GM15510 (cell line): Measurements from ENCODE around the gene IGF2R.

Experiments
- POLR2A ChIP-seq: IDR thresholded peaks from 3 replicates; pipeline ENCODE4 v1.6.1; 2011; ENCODE audit warnings: borderline replicate concordance; ENCODE audit not compliant: insufficient read length; ENCODE audit errors: extremely low read depth

IGF2R gene

DNA sequence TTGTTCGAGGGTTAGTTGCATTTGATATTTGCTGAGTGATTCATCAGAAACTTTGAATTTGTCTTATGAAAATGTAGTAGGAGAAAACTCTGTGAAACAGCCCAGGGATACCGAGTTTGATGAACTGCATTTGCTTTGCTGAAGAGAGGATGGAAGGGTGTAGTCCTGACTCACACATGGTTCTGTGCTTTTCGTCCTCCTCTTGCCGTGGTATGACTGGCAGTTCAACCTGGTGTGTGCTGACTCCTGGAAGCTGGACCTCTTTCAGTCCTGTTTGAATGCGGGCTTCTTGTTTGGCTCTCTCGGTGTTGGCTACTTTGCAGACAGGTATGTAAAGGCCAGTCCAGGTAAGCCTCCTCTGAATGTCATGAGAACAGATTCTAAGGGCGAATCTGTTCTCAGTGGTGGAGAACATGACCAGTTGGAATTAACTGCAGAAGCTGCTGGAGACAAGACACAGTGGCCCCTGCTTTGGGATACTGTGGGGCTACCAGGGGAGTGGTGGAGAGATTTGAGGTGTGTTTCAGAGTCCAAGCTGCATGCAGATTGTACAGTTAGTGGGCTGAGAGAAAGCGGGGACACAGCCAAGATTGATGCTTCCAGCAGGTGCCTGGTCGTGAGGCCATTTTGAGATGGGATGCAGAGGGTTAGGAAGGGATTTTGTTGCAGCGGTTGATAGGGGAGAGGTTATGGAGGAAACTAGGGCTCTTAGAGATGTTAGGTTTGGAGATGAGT lies 161.2 kb downstream of the IGF2R start:
- no peak for TF ChIP-seq POLR2A

DNA sequence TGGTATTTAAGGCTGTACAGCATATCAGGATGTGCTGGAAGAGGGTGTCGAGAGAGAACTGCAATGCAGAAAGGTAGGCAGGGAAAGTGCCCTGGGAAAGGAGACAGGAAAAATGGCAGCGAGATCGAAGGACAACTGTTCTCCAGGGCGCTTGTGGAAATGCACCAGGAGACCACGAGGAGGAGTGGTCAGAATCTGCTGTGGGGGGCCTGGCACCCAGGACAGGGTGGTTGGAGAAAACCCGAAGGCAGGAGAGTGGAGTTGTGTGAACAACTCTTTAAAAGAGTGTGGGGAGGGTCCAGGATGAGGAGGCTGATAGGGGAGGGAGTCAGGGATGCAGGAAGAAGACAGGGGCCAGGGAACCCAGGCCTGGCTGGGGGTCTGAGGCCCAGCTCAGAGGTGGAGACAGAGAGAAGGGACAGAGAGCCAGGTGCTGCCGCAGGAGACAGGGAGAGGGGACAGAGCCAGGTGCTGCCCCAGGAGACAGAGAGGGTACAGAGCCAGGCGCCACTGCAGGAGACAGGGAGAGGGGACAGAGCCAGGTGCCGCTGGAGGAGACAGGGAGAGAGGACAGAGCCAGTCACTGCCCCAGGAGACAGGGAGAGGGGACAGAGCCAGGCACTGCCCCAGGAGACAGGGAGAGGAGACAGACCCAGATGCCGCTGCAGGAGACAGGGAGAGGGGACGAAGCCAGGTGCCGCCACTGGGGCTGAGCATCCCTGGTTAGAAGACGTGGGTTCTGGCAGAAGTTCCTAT lies 162.0 kb downstream of the IGF2R start:
- TF ChIP-seq POLR2A, result no peak

DNA sequence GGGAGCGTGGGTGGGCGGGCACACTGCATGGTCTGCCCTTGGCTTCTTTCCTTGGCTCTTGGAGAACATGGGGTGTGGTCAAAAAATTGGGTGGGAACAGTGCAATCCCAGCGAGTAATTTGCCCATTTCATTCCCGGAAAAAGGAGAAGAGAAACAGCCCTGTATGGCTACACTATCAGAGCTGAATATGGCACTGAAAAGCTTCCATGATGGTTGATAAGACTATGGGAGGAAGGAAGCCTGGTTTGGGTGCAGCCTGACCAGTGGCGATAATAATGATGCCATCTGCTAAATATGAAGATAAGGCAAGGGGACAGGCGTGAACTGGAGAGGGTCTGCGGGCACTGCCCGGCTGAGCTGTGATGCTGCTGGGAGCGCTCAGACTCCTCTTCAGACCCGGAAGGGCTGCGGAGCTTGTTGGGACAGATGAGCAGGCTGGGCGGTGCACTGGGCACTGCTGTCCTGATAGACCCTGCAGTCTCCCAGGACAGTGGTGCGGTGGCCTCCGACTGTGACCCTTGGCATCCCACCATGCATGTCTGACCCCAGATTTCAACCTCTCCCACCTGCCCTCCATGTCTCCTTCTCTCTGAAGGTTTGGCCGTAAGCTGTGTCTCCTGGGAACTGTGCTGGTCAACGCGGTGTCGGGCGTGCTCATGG lies 162.9 kb downstream of the IGF2R start:
- TF ChIP-seq POLR2A, result no peak

DNA sequence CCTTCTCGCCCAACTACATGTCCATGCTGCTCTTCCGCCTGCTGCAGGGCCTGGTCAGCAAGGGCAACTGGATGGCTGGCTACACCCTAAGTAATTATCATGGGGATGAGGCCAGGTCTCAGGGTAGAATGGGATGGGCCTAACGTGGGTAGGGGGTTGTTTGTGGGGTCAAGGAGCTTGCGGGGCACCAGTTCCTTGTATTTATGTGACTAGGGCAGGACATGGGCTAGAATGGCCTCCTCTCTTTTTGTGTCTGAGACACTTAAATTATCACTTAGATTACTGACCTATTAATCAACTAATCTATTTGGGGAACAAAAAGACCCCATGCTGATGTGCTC lies 163.4 kb downstream of the IGF2R start:
- TF ChIP-seq POLR2A, result no peak

DNA sequence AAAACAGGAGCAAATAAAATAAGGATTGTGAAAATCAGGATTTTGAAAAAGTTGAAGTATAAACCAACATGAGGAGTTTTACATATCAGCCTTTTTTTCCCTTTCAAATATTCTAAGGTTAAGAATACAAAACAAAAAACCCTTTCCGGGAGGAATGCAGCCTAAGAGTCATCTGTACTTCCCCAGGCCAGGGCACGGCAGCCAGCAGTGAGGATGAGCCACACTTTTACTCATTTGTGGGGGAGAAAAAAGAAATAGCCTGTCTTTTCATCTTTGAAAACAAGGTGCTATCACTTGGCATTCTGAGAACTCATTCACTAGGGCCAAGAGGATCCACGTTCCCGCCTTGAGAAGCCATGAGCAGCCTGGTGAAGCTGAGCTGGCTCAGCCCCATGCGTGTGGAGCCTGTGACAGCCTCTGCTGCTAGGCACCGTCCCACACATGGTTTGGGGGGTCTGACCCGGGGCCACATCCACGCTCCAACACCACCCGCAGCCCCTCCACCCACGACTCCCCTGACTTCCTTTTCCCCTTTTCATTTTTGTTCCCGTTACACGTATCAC lies 164.0 kb downstream of the IGF2R start:
- TF ChIP-seq POLR2A, result no peak

DNA sequence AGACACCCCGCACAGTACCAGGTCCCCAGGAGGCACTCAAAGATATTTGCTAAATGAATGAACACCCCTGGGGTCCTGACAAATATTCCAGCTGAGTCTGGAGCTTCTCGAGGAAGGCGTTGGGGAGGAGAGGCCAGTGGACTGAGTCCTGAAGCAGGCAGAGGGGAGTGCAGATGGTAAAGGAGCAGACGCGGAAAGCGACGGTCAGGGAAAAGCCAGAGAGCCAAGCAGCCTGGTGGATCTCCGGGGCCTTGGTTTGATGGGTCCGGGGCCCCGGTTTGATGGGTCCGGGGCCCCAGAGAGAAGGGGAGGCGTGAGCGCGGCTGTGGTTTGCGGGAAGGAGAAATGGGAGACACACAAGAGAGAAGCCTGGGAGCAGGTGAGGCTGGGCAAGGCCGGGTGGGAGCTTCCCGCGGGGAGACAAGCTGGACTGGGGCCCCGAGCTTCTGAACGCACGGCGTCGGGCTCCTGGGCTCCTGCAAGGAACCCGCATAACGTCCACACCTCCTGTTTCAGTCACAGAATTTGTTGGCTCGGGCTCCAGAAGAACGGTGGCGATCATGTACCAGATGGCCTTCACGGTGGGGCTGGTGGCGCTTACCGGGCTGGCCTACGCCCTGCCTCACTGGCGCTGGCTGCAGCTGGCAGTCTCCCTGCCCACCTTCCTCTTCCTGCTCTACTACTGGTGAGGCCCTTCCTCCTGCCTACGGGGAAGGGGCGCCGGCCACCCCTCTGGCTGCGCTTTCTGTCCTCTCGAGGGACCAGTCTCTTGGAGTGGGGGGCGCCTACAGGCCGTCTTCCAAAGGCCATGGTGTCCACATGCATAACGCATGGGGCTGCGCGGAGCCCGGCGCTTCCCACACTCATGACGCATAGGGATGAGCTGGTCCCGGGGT lies 164.8 kb downstream of the IGF2R start:
- no peak for TF ChIP-seq POLR2A

DNA sequence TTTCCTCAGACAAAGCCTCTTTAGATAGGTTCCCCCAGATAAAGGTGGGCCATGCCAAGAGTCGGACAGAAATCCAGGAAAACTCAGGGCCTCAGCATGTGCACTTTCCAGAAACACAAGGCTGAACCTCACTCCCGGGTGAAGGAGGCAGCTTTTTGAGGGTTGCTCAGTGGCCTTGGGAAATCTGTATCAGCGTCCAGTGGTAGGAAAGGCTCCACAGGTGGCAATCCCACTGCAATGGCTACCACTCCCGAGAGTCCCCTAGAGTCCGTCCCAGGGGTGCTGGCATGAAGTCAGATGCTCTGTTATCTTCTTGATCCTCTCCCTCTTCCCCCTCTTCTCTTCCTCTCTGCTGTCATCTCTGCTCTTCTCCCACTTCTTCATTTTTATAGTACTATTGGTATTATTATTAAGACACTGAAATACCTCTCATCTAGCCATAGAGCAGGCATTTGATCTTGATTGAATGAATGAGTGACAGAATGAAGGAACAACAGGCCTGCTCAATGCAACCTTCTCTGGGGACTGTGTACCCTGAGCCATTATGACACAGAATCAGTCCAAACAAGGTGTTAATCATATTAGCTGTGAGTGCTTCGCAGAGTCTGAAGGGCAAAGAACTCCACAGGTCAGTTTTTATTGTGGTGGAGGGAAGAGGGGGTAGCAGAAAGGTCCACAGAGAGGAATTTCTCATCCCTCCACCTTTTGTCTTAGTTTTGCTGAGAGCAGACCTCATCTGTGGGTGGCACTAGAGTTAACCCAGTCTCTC lies 166.1 kb downstream of the IGF2R start:
- TF ChIP-seq POLR2A, result no peak

DNA sequence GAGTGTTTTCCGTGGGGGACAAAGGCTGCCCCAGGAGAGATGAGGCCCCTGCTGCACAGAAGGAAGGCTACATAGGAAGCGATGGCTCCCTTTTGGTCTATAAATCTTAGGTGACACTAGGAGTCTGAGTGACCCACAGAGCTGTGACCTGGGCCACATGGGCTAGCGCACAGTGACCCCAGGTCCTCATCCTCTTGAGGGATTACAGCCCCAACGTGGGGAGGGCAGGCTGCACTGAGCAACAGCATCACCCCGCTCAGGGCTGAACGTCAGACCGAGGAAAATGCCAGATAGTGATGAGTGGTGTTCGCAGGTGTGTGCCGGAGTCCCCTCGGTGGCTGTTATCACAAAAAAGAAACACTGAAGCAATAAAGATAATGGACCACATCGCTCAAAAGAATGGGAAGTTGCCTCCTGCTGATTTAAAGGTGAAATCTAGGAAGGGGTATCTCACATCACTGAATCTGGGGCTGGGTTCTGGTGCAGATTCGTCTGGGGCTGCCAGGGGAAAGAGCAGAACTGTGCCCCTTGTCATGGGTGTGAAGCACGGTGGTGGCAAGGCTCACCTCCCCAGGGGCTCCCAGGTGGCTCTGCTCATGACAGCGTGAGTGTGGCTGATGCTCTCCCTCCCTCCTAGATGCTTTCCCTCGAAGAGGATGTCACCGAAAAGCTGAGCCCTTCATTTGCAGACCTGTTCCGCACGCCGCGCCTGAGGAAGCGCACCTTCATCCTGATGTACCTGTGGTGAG lies 167.2 kb downstream of the IGF2R start:
- no peak for TF ChIP-seq POLR2A

DNA sequence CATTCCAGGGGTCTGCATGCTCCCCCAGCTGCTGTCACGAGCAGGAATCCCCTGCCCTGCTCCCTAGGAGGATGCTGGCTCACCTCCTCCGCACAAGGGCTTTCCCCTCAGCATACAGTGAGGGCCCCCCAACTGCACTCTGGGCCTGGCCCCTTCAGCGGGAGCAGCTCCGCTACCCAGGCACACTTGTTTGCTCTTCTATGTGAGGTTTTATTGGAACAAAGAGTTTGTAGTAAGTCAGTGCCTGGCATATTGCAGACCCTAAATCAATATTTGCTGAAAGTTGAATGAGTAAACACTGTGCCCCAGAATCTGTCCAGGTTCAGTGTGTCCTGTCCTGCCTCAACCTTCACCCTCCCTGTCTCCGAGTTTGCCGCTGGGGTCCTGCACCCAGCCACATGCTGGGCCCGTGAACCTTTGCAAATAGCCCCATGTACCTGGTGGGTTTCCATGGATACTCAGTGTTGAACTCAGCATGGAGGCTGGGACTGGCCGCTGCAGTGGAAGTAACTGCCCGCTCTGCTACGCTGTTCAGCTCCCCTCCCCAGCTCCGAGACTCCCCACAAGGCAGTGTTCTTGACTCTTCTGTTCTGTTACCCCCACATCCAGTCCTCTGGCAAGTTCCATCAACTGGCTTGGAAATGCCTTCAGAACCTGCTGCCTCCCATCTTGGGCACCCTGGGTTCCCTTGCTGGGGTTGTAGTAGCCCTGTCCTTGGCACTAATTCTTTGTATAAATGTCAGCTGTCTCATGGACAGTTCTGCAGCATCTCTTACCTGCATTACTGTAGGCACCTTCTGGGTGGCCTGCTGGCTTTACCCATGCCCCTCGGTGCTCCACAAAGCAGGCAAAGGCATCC lies 168.5 kb downstream of the IGF2R start:
- no peak for TF ChIP-seq POLR2A

DNA sequence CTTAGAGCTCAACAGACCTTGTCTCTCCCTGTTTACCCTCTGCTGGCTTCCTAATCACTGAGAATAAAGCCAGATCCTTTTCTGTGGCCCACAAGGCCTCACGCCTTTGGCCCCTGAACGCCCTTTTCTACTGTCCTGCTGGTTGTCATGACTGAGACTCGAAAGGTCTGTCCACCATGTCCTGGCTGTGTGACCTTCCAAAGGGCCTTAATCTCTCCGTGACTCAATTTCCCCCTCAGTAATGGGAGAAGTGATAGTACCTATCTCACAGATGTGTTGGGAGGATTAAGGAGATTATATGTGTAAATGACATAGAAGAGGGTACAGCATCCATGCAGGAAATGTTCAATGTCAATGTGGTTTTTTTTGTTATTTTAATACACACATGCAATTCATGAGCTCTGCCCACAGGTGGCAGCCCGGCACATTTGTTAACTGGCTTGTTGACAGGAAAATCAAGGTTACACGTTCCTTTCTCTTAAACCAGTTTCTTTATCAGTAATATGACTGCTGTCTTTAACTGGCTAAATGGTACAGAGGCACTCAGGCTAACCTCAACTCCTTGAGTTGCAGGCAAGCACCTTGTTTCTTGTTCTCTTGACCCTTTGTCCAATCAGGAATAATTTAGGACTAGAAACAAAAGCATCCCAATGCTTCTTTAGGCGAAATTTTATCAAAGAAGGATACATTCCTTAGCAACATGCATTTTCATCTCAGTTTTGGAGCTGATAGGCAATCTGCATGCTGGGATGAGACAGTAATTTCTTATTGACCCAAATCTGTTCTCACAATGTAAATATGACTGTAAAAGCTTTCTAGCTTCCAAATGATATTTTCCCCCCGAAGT lies 169.3 kb downstream of the IGF2R start:
- no peak for TF ChIP-seq POLR2A

DNA sequence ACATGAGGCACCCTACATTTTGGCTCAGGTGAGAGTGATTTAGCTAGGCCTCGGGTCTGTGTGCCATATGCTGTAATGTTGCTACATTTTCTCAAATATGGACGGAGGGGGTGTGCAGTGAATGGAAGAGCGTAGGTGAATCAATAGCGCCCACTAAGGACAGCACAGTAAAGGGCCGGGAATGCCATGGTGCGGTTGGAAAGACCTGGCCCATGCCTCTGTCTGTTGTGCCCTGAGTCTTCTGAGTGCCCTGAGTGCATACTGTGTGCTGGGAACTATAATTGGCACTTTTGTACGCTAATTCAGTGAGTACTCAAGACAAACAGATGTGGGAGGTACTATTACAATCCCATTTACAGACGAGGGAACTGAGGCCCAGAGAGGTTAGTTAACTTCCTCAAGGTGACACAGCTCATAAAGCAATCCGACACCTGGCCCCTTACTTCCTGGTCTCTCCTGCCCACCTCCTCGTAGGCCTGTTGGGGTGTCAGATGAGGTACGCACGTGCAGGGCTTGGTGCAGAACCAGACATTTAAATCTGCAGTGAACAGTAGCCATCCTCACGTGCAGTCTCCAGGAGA lies 170.0 kb downstream of the IGF2R start:
- no peak for TF ChIP-seq POLR2A
